Uterus (tissue), 2 donors: Measurements from ENCODE around the gene EVL.

Experiments used
- CTCF ChIP-seq, 4 experiments: fragments of 200-600 bp in 2 of 4; fragments of 450-650 bp in 2 of 4; sonication (generic) in 2 of 4; IDR thresholded peaks; one replicate each; pipeline ENCODE4 v1.5.1; 2016 to 2019; ENCODE audit warnings: antibody characterized with exemption in 4 of 4, mild to moderate bottlenecking in 2 of 4, moderate library complexity in 1 of 4
- POLR2A ChIP-seq, 2 donors: fragments of 450-650 bp; IDR thresholded peaks; one replicate each; pipeline ENCODE4 v1.6.1; 2016; ENCODE audit warnings: antibody characterized with exemption in 2 of 2, mild to moderate bottlenecking in 1 of 2, moderate library complexity in 1 of 2

- TF ChIP-seq CTCF (IDR thresholded peaks at IDR 0.05) (no peak), POLR2A (IDR thresholded peaks at IDR 0.05) (no peak)
These were observed 30.8 kb upstream of the EVL start for GRCh38 chr14:100034468-100034867.
